SK-N-SH treated with all-trans-retinoic acid at 6 μM for 48 hours (cell line): Measurements from ENCODE around the gene RPAP3.

Source experiments
- ARNTL ChIP-seq: fragments of 450-650 bp; formaldehyde crosslinking; IDR thresholded peaks from 2 replicates; pipeline ENCODE4 v1.5.0; 2020; ENCODE audit warnings: low read depth, mild to moderate bottlenecking, moderate library complexity, borderline replicate concordance
- CREB5 ChIP-seq: fragments of 250-450 bp; sonication (Bioruptor Pico); IDR thresholded peaks from 2 replicates; pipeline ENCODE4 v1.5.1; 2020; ENCODE audit warnings: low read depth, mild to moderate bottlenecking, moderate library complexity
- ZNF70 ChIP-seq: fragments of 450-650 bp; formaldehyde crosslinking; IDR thresholded peaks from 2 replicates; pipeline ENCODE4 v1.5.0; 2020; ENCODE audit warnings: mild to moderate bottlenecking, moderate library complexity

GRCh38 chr12:47725091-47725772 is 19.4 kb upstream of the RPAP3 start, which contains the start of gene ENDOU:
- TF ChIP-seq CREB5 (CRISPR knock-in tag), result no peak
- TF ChIP-seq ZNF70 (CRISPR knock-in tag), result no peak
- no peak for TF ChIP-seq ARNTL (CRISPR knock-in tag)
